Measurements from ENCODE around the gene ALG1L2.
"Not testable (repeated sequence)": the region's sequence is repeated elsewhere in the genome, so short reads cannot be mapped to it uniquely, and the experiment has no call there.

GRCh38 chr3:130059162-130059561 lies 22.5 kb upstream of the ALG1L2 start:
- not testable (repeated sequence) for TF ChIP-seq CTCF (IDR thresholded peaks at IDR 0.05 in 8 of 11, conservative IDR thresholded peaks at IDR 0.05 in 3 of 11); POLR2A (IDR thresholded peaks at IDR 0.05); POLR2AphosphoS5 (IDR thresholded peaks at IDR 0.05)

Measured in spleen (tissue), 7 donors.